ENCODE data around the gene MAGI1.

DNA sequence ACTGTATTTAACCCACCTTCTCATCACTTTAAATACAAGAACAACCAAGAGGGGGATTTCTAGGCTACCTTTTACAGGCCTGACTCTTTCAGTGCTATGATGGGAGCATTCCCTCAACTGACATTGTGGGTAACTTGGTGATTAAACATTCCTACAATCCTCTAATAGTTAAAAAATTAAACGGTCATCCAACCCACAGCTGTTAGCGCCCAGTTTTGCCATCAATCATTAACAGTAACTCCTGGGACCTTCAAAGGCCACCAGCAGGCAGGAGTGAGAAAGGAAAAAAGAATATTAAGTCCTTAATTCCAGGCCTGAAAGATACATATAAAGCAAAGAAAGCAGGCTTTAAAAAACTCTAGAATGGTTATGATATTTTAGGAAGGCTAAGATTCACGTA is 512.1 kb downstream of the MAGI1 start:
- TF ChIP-seq, protein P1, sequence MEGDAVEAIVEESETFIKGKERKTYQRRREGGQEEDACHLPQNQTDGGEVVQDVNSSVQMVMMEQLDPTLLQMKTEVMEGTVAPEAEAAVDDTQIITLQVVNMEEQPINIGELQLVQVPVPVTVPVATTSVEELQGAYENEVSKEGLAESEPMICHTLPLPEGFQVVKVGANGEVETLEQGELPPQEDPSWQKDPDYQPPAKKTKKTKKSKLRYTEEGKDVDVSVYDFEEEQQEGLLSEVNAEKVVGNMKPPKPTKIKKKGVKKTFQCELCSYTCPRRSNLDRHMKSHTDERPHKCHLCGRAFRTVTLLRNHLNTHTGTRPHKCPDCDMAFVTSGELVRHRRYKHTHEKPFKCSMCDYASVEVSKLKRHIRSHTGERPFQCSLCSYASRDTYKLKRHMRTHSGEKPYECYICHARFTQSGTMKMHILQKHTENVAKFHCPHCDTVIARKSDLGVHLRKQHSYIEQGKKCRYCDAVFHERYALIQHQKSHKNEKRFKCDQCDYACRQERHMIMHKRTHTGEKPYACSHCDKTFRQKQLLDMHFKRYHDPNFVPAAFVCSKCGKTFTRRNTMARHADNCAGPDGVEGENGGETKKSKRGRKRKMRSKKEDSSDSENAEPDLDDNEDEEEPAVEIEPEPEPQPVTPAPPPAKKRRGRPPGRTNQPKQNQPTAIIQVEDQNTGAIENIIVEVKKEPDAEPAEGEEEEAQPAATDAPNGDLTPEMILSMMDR (conservative IDR thresholded peaks at IDR 0.05 in 1 of 2, IDR thresholded peaks at IDR 0.05 in 1 of 2; ENCODE audit: low read depth in 1 of 2, low read length in 2 of 2), result no peak
- no peak for TF ChIP-seq EZH2 (IDR thresholded peaks at IDR 0.05; ENCODE audit: low read length, missing control alignments)
